PC-3 (cell line): Measurements from ENCODE around the gene P2RY2.
A peak's percentile ranks its signal among the peaks of the same experiment; 100 is the strongest.

Experiments used
- CTCF ChIP-seq: fragments of 300-600 bp; sonication (generic); conservative IDR thresholded peaks from 2 replicates; pipeline ENCODE4 v1.5.1; 2017; ENCODE audit warnings: antibody characterized with exemption, low read depth, mild to moderate bottlenecking, low read length
- EZH2 ChIP-seq: fragments of 300-600 bp; sonication (generic); IDR thresholded peaks from one replicate; pipeline ENCODE4 v1.6.1; 2017; ENCODE audit warnings: antibody characterized with exemption, mild to moderate bottlenecking, low read length; ENCODE audit not compliant: unreplicated experiment

GRCh38 chr11:73177778-73178539, 40.1 kb upstream of the P2RY2 start:
- TF ChIP-seq CTCF = peak; percentile 97
- TF ChIP-seq EZH2 = no peak
